Liver (tissue), 9 donors: ENCODE measurements around the gene PRM2. TPM values are rescaled to one million over a fixed set of nuclear protein-coding genes. Genes with fewer than 3 reads are reported as not detected.

Experiments
- DNase-seq: peaks from one replicate; pipeline ENCODE4 v3.0.0-alpha.2; 2017; ENCODE audit warnings: low spot score
- H3K27ac ChIP-seq, 2 donors: one replicate each; pipeline ENCODE4 v1.7.0; 2013; ENCODE audit warnings: inconsistent platforms in 2 of 2, low read length in 2 of 2, control low read depth in 1 of 2, low read depth in 1 of 2, mild to moderate bottlenecking in 1 of 2
- H3K27me3 ChIP-seq, 4 donors: one replicate each; pipeline versions ENCODE4 v1.6.1 to v1.7.0; 2013; ENCODE audit warnings: low read length in 3 of 4, inconsistent platforms in 1 of 4, mild to moderate bottlenecking in 1 of 4, moderate library complexity in 1 of 4; ENCODE audit not compliant: control insufficient read depth in 4 of 4, insufficient read depth in 4 of 4
- H3K36me3 ChIP-seq, 4 donors: one replicate each; pipeline versions ENCODE4 v1.6.1 to v1.7.0; 2013; ENCODE audit warnings: low read length in 3 of 4, mild to moderate bottlenecking in 3 of 4, low read depth in 1 of 4, moderate library complexity in 1 of 4; ENCODE audit not compliant: control insufficient read depth in 4 of 4, insufficient read depth in 3 of 4
- H3K4me1 ChIP-seq, 4 donors: one replicate each; pipeline versions ENCODE4 v1.6.1 to v1.7.0; 2013; ENCODE audit warnings: low read length in 3 of 4, mild to moderate bottlenecking in 3 of 4, moderate library complexity in 1 of 4; ENCODE audit not compliant: control insufficient read depth in 4 of 4, insufficient read depth in 4 of 4
- H3K4me3 ChIP-seq, 3 donors: one replicate each; pipeline versions ENCODE4 v1.6.1 to v1.7.0; 2013; ENCODE audit warnings: low read length in 3 of 3, control low read depth in 1 of 3, low read depth in 1 of 3, mild to moderate bottlenecking in 1 of 3
- H3K9ac ChIP-seq, 2 donors: one replicate each; pipeline ENCODE4 v1.7.0; 2013; ENCODE audit warnings: low read length in 2 of 2, mild to moderate bottlenecking in 2 of 2, moderate library complexity in 2 of 2, control low read depth in 1 of 2, low read depth in 1 of 2
- H3K9me3 ChIP-seq, 4 donors: one replicate each; pipeline versions ENCODE4 v1.6.1 to v1.7.0; 2013; ENCODE audit warnings: low read length in 3 of 4; ENCODE audit not compliant: control insufficient read depth in 4 of 4
- EGR1 ChIP-seq, 2 donors: IDR thresholded peaks; 2 replicates each; pipeline ENCODE4 v1.6.1; 2016 to 2018; ENCODE audit warnings: antibody characterized with exemption in 2 of 2, low read depth in 2 of 2
- FOXA1 ChIP-seq: IDR thresholded peaks from 2 replicates; pipeline ENCODE4 v1.6.1; 2016; ENCODE audit warnings: antibody characterized with exemption
- FOXA2 ChIP-seq: IDR thresholded peaks from 2 replicates; pipeline ENCODE4 v1.6.1; 2016; ENCODE audit warnings: antibody characterized with exemption
- GABPA ChIP-seq, 2 donors: IDR thresholded peaks in 1 of 2; conservative IDR thresholded peaks in 1 of 2; 2 replicates each; pipeline ENCODE4 v1.6.1; 2016; ENCODE audit warnings: antibody characterized with exemption in 2 of 2, mild to moderate bottlenecking in 1 of 2, moderate library complexity in 1 of 2
- HNF4A ChIP-seq, 2 donors: conservative IDR thresholded peaks; 2 replicates each; pipeline ENCODE4 v1.6.1; 2016; ENCODE audit warnings: antibody characterized with exemption in 2 of 2, mild to moderate bottlenecking in 2 of 2
- JUND ChIP-seq, 2 donors: IDR thresholded peaks; 2 replicates each; pipeline ENCODE4 v1.6.1; 2016; ENCODE audit warnings: antibody characterized with exemption in 2 of 2
- RAD21 ChIP-seq, 2 donors: IDR thresholded peaks; 2 replicates each; pipeline ENCODE4 v1.6.1; 2016; ENCODE audit warnings: antibody characterized with exemption in 2 of 2, mild to moderate bottlenecking in 2 of 2
- RXRA ChIP-seq, 2 donors: IDR thresholded peaks; 2 replicates each; pipeline ENCODE4 v1.6.1; 2017 to 2018; ENCODE audit warnings: antibody characterized with exemption in 2 of 2, mild to moderate bottlenecking in 1 of 2
- SP1 ChIP-seq: IDR thresholded peaks from 2 replicates; pipeline ENCODE4 v1.6.1; 2018; ENCODE audit warnings: antibody characterized with exemption, mild to moderate bottlenecking
- TAF1 ChIP-seq: conservative IDR thresholded peaks from 2 replicates; pipeline ENCODE4 v1.6.1; 2016; ENCODE audit warnings: antibody characterized with exemption, mild to moderate bottlenecking
- YY1 ChIP-seq: IDR thresholded peaks from 2 replicates; pipeline ENCODE4 v1.6.1; 2016; ENCODE audit warnings: antibody characterized with exemption, mild to moderate bottlenecking
- WGBS: extraction: QIAGEN DNeasy Blood & Tissue Kit; methylation state at CpG from one replicate; pipeline ENCODE4 v1.1.7; 2013; 5-methylcytosine and 5-hydroxymethylcytosine counted together
- polyA plus RNA-seq, 2 donors: library from polyadenylated mRNA; stranded (reverse) in 1 of 2; unstranded in 1 of 2; fragments of 200-250 nt in 1 of 2; fragments of >200 nt in 1 of 2; fragmentation: Nextera tagmentation in 1 of 2; extraction: Ambion mirVana in 1 of 2; gene quantifications; one replicate each; pipeline versions ENCODE4 v1.2.1 to v1.2.3, GENCODE V29; 2013 to 2015
- total RNA-seq, 2 donors: library from RNA; depleted of rRNA; stranded (reverse); fragments of >200 nt; gene quantifications; one replicate each; pipeline ENCODE4 v1.2.3, GENCODE V29; 2014
- TF ChIP-seq, protein P1 (sequence below): IDR thresholded peaks from 2 replicates; pipeline ENCODE4 v1.6.1; 2016; ENCODE audit warnings: antibody characterized with exemption
- TF ChIP-seq, protein P2 (sequence below): fragments of 150-350 bp; IDR thresholded peaks from 2 replicates; pipeline ENCODE4 v1.5.1; 2017; ENCODE audit warnings: improper control_type of control experiment, low read depth, low read length; ENCODE audit not compliant: missing input control
- TF ChIP-seq, protein P3 (sequence below): IDR thresholded peaks from 2 replicates; pipeline ENCODE4 v1.6.1; 2016; ENCODE audit warnings: antibody characterized with exemption
- TF ChIP-seq, protein P4 (sequence below): IDR thresholded peaks from 2 replicates; pipeline ENCODE4 v1.6.1; 2016; ENCODE audit warnings: antibody characterized with exemption, mild to moderate bottlenecking
- TF ChIP-seq, protein P5 (sequence below): IDR thresholded peaks from 2 replicates; pipeline ENCODE4 v1.6.1; 2016; ENCODE audit warnings: antibody characterized with exemption
- donor health status: healthy.
- donor health status: healthy.
- donor health status: healthy.
- donor health status: healthy.
- donor health status: healthy.

Gene PRM2, protein sequence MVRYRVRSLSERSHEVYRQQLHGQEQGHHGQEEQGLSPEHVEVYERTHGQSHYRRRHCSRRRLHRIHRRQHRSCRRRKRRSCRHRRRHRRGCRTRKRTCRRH
- not detected for total RNA-seq
- not detected for polyA plus RNA-seq

DNA sequence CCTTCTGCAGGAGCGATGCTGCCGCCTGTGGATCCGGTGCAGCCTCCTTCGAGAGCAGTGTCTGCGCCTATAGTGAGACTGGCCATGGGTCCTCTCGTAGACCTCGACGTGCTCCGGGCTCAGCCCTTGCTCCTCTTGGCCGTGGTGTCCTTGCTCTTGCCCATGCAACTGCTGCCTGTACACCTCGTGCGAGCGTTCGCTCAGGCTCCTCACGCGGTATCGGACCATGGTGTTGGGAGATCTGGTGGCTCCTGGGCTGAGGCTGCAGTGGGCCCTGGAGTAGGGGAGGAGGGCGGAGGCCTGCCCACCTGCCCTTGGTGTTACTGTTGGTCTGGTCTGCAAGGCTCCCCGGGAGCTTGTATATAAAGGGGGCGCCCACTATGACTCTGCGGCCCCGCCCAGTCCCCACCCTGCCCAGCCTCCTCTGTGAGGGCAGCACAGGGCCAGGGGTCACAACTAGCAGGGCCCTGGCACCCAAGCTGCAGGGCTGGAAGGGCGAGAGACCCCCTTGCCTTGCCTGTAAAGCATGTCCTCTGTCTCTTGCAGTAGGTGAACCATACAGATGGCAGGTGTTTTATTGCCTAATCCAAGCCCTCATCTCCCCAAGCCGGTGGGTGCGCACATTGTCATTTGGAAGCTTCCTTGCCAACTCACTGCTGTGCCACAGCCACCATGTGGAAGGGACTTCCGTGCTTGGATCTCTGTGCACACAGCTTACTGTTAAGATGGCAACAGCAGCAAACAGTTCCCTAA, at the start of gene PRM2:
Gene PRM2 (minus strand): TSS at position 338 of the 753 bp plus-strand sequence. CDS start 110 bp downstream, at position 228.
- Histone ChIP-seq H3K36me3 (no peaks in the 10 kb centered on the region), H3K9ac (no peak within 1 kb of the TSS), H3K4me1 (peaks cover 2 to 12% (median 10%) of the 10 kb centered on the region in 4 donors), H3K9me3 (no peaks in the 10 kb centered on the region), H3K4me3 (no peak within 1 kb of the TSS), H3K27me3 (no peaks in the 10 kb centered on the region), H3K27ac (no peak within 1 kb of the TSS)
- no peak for TF ChIP-seq YY1
- TF ChIP-seq, protein P1, sequence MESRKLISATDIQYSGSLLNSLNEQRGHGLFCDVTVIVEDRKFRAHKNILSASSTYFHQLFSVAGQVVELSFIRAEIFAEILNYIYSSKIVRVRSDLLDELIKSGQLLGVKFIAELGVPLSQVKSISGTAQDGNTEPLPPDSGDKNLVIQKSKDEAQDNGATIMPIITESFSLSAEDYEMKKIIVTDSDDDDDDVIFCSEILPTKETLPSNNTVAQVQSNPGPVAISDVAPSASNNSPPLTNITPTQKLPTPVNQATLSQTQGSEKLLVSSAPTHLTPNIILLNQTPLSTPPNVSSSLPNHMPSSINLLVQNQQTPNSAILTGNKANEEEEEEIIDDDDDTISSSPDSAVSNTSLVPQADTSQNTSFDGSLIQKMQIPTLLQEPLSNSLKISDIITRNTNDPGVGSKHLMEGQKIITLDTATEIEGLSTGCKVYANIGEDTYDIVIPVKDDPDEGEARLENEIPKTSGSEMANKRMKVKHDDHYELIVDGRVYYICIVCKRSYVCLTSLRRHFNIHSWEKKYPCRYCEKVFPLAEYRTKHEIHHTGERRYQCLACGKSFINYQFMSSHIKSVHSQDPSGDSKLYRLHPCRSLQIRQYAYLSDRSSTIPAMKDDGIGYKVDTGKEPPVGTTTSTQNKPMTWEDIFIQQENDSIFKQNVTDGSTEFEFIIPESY = no peak
- TF ChIP-seq, protein P2, sequence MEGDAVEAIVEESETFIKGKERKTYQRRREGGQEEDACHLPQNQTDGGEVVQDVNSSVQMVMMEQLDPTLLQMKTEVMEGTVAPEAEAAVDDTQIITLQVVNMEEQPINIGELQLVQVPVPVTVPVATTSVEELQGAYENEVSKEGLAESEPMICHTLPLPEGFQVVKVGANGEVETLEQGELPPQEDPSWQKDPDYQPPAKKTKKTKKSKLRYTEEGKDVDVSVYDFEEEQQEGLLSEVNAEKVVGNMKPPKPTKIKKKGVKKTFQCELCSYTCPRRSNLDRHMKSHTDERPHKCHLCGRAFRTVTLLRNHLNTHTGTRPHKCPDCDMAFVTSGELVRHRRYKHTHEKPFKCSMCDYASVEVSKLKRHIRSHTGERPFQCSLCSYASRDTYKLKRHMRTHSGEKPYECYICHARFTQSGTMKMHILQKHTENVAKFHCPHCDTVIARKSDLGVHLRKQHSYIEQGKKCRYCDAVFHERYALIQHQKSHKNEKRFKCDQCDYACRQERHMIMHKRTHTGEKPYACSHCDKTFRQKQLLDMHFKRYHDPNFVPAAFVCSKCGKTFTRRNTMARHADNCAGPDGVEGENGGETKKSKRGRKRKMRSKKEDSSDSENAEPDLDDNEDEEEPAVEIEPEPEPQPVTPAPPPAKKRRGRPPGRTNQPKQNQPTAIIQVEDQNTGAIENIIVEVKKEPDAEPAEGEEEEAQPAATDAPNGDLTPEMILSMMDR = no peak
- TF ChIP-seq, protein P3, sequence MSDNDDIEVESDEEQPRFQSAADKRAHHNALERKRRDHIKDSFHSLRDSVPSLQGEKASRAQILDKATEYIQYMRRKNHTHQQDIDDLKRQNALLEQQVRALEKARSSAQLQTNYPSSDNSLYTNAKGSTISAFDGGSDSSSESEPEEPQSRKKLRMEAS = no peak
- no peak for TF ChIP-seq SP1
- no peak for TF ChIP-seq TAF1
- no peak for TF ChIP-seq EGR1 (IDR thresholded peaks at IDR 0.05; ENCODE audit: low read depth in 2 of 2)
- no peak for TF ChIP-seq RXRA (IDR thresholded peaks at IDR 0.05)
- no peak for TF ChIP-seq GABPA (IDR thresholded peaks at IDR 0.05 in 1 of 2, conservative IDR thresholded peaks at IDR 0.05 in 1 of 2)
- TF ChIP-seq HNF4A (conservative IDR thresholded peaks at IDR 0.05) = no peak
- TF ChIP-seq, protein P4, sequence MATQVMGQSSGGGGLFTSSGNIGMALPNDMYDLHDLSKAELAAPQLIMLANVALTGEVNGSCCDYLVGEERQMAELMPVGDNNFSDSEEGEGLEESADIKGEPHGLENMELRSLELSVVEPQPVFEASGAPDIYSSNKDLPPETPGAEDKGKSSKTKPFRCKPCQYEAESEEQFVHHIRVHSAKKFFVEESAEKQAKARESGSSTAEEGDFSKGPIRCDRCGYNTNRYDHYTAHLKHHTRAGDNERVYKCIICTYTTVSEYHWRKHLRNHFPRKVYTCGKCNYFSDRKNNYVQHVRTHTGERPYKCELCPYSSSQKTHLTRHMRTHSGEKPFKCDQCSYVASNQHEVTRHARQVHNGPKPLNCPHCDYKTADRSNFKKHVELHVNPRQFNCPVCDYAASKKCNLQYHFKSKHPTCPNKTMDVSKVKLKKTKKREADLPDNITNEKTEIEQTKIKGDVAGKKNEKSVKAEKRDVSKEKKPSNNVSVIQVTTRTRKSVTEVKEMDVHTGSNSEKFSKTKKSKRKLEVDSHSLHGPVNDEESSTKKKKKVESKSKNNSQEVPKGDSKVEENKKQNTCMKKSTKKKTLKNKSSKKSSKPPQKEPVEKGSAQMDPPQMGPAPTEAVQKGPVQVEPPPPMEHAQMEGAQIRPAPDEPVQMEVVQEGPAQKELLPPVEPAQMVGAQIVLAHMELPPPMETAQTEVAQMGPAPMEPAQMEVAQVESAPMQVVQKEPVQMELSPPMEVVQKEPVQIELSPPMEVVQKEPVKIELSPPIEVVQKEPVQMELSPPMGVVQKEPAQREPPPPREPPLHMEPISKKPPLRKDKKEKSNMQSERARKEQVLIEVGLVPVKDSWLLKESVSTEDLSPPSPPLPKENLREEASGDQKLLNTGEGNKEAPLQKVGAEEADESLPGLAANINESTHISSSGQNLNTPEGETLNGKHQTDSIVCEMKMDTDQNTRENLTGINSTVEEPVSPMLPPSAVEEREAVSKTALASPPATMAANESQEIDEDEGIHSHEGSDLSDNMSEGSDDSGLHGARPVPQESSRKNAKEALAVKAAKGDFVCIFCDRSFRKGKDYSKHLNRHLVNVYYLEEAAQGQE = no peak
- TF ChIP-seq JUND (IDR thresholded peaks at IDR 0.05) = no peak
- TF ChIP-seq FOXA2 = no peak
- no peak for TF ChIP-seq FOXA1
- TF ChIP-seq RAD21 (IDR thresholded peaks at IDR 0.05) = no peak
- TF ChIP-seq, protein P5, sequence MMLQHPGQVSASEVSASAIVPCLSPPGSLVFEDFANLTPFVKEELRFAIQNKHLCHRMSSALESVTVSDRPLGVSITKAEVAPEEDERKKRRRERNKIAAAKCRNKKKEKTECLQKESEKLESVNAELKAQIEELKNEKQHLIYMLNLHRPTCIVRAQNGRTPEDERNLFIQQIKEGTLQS = no peak
- DNase-seq = no peak
- 96% methylated on average over 26 of the region's 26 CpGs for WGBS
